Upper lobe of left lung (tissue), 4 donors: ENCODE results near the gene ZMYND8.
A peak's percentile ranks its signal among the peaks of the same experiment; 100 is the strongest.

Source experiments
- EP300 ChIP-seq, 4 donors: sonication (generic); formaldehyde crosslinking; IDR thresholded peaks; one replicate each; pipeline ENCODE4 v1.5.1; 2017; ENCODE audit warnings: antibody characterized with exemption in 4 of 4, control low read depth in 2 of 4
- POLR2A ChIP-seq, 4 donors: fragments of 450-650 bp; IDR thresholded peaks; one replicate each; pipeline ENCODE4 v1.5.1; 2016 to 2017; ENCODE audit warnings: antibody characterized with exemption in 4 of 4, mild to moderate bottlenecking in 2 of 4

- TF ChIP-seq POLR2A (IDR thresholded peaks at IDR 0.05) (peak in 1 of 4 donors; percentile 37), EP300 (IDR thresholded peaks at IDR 0.05) (no peak)
Observed at GRCh38 chr20:47353692-47354463, 2.6 kb downstream of the ZMYND8 start.
